Gastroesophageal sphincter (tissue), 3 donors: ENCODE measurements around the gene RHD.

Experiments
- CTCF ChIP-seq, 4 experiments: fragments of 200-600 bp in 2 of 4; fragments of 450-650 bp in 2 of 4; sonication (generic) in 1 of 4; IDR thresholded peaks; one replicate each; pipeline ENCODE4 v1.5.1; 2017 to 2019; ENCODE audit warnings: antibody characterized with exemption in 4 of 4, mild to moderate bottlenecking in 2 of 4, moderate library complexity in 2 of 4
- POLR2A ChIP-seq, 2 donors: fragments of 450-650 bp; IDR thresholded peaks; one replicate each; pipeline ENCODE4 v1.6.1; 2017; ENCODE audit warnings: antibody characterized with exemption in 2 of 2, mild to moderate bottlenecking in 2 of 2, moderate library complexity in 1 of 2

- no peak for TF ChIP-seq CTCF (IDR thresholded peaks at IDR 0.05)
- TF ChIP-seq POLR2A (IDR thresholded peaks at IDR 0.05): no peak
These were observed 18.4 kb upstream of the RHD start for GRCh38 chr1:25253911-25254310.
